Bronchial epithelial cell (primary cell): ENCODE results near the gene TERB2. TPM values are rescaled to one million over a fixed set of nuclear protein-coding genes. Genes with fewer than 3 reads are reported as not detected.
"Not testable (repeated sequence)": the region's sequence is repeated elsewhere in the genome, so short reads cannot be mapped to it uniquely, and the experiment has no call there.

Experiments used
- DNase-seq: peaks from one replicate; pipeline ENCODE4 v3.0.0-alpha.2; 2010; ENCODE audit warnings: low read depth
- FAIRE-seq: peaks from 2 replicates; lab custom pipeline; 2011; peaks lifted over from hg19 to GRCh38; lab: Jason Lieb, UNC
- H3K27me3 ChIP-seq: 2 replicates; pipeline ENCODE4 v1.5.1; 2011; ENCODE audit warnings: low read length; ENCODE audit not compliant: control insufficient read depth, insufficient read depth
- H3K36me3 ChIP-seq: 2 replicates; pipeline ENCODE4 v1.5.1; 2011; ENCODE audit warnings: low read length; ENCODE audit not compliant: control insufficient read depth, insufficient read depth
- H3K4me3 ChIP-seq: 2 replicates; pipeline ENCODE4 v1.5.1; 2011; ENCODE audit warnings: mild to moderate bottlenecking, low read depth, low read length, control low read depth
- CTCF ChIP-seq: IDR thresholded peaks from 2 replicates; pipeline ENCODE4 v1.5.1; 2011; ENCODE audit warnings: mild to moderate bottlenecking, moderate library complexity, low read length, control low read depth, inconsistent platforms; ENCODE audit not compliant: insufficient read depth, severe bottlenecking
- total RNA-seq: library from RNA; depleted of rRNA; stranded (reverse); fragments of >200 nt; gene quantifications from 2 replicates; pipeline ENCODE4 v1.2.1, GENCODE V29; 2014

The TERB2 gene
- total RNA-seq, 1 donor from 2014 or later = not detected

- no peak for FAIRE-seq
Observed at GRCh38 chr15:44968475-44968874, 12.0 kb downstream of the TERB2 start.

GRCh38 chr15:44971036-44971435, 14.5 kb downstream of the TERB2 start:
- Histone ChIP-seq H3K27me3 (no peaks in the 10 kb centered on the region), H3K4me3 (no peak overlapping the region), H3K36me3 (no peaks in the 10 kb centered on the region)
- FAIRE-seq = no peak
- no peak for DNase-seq
- TF ChIP-seq CTCF = no peak

More at GRCh38 chr15:44968475-44968874, 12.0 kb downstream of the TERB2 start:
- Histone ChIP-seq H3K27me3 (no peaks in the 10 kb centered on the region), H3K36me3 (no peaks in the 10 kb centered on the region), H3K4me3 (no peak overlapping the region)
- DNase-seq = no peak
- no peak for TF ChIP-seq CTCF

- not testable (repeated sequence) for DNase-seq, FAIRE-seq, H3K36me3 ChIP-seq, H3K4me3 ChIP-seq, H3K27me3 ChIP-seq
Observed at GRCh38 chr15:44976183-44976582, 19.7 kb downstream of the TERB2 start.

GRCh38 chr15:44977781-44978180, 21.3 kb downstream of the TERB2 start:
- peak; percentile 18 for DNase-seq
- not testable (repeated sequence) for H3K27me3 ChIP-seq, H3K4me3 ChIP-seq, H3K36me3 ChIP-seq, FAIRE-seq

- H3K4me3 ChIP-seq, H3K36me3 ChIP-seq, FAIRE-seq, H3K27me3 ChIP-seq, DNase-seq: not testable (repeated sequence)
Observed at GRCh38 chr15:44979617-44980339, 23.3 kb downstream of the TERB2 start.

- H3K36me3 ChIP-seq, H3K4me3 ChIP-seq, H3K27me3 ChIP-seq, DNase-seq, FAIRE-seq: not testable (repeated sequence)
Observed at GRCh38 chr15:44984144-44984543, 27.7 kb downstream of the TERB2 start.

GRCh38 chr15:44986346-44987055, 30.0 kb downstream of the TERB2 start:
- H3K4me3 ChIP-seq, H3K27me3 ChIP-seq, DNase-seq, H3K36me3 ChIP-seq, FAIRE-seq: not testable (repeated sequence)

- H3K4me3 ChIP-seq, DNase-seq, H3K27me3 ChIP-seq, H3K36me3 ChIP-seq, FAIRE-seq: not testable (repeated sequence)
Observed at GRCh38 chr15:44987711-44988110, 31.2 kb downstream of the TERB2 start.

- peak; percentile 99 for FAIRE-seq
- not testable (repeated sequence) for DNase-seq, H3K27me3 ChIP-seq
Observed at GRCh38 chr15:44988184-44988869, 31.8 kb downstream of the TERB2 start.

GRCh38 chr15:44988870-44989219, 32.4 kb downstream of the TERB2 start:
- not testable (repeated sequence) for H3K27me3 ChIP-seq, H3K4me3 ChIP-seq

More at GRCh38 chr15:44988184-44988869, 31.8 kb downstream of the TERB2 start:
- H3K36me3 ChIP-seq, H3K4me3 ChIP-seq: not testable (repeated sequence)

GRCh38 chr15:44997632-44998031, 41.1 kb downstream of the TERB2 start:
- H3K4me3 ChIP-seq, DNase-seq, FAIRE-seq, H3K36me3 ChIP-seq, H3K27me3 ChIP-seq: not testable (repeated sequence)

More at GRCh38 chr15:44988870-44989219, 32.4 kb downstream of the TERB2 start:
- not testable (repeated sequence) for H3K36me3 ChIP-seq, DNase-seq
- peak; percentile 98 for FAIRE-seq
